HEK293 (cell line): Measurements from ENCODE around the gene ZBTB39.

Experiments used
- CTCF ChIA-PET: fragments of 350-600 bp; formaldehyde crosslinking; extraction: SDS; loops from one replicate; lab custom pipeline; 2021; ENCODE audit warnings: antibody characterized with exemption; lab: Yijun Ruan, JAX
- POLR2A ChIA-PET: fragments of 300-600 bp; formaldehyde crosslinking; extraction: SDS; loops from one replicate; lab custom pipeline; 2020; ENCODE audit warnings: antibody characterized with exemption, inconsistent platforms; lab: Yijun Ruan, JAX
- H3K27ac ChIP-seq: fragments of 200-500 bp; sonication (Bioruptor generic); 2 replicates; pipeline ENCODE4 v1.5.1; 2014; ENCODE audit warnings: low read depth, low read length, control low read depth, inconsistent platforms; ENCODE audit errors: extremely low read depth
- H3K36me3 ChIP-seq, 2 experiments: fragments of 200-500 bp in 1 of 2; sonication (Bioruptor generic) in 1 of 2; 1 replicate in 1 of 2; 2 replicates in 1 of 2; pipeline ENCODE4 v1.5.1; 2014 to 2017; ENCODE audit warnings: inconsistent platforms in 2 of 2, low read length in 2 of 2; ENCODE audit not compliant: control insufficient read depth in 2 of 2, insufficient read depth in 1 of 2
- H3K4me1 ChIP-seq: fragments of 200-500 bp; sonication (Bioruptor generic); 2 replicates; pipeline ENCODE4 v1.5.1; 2014; ENCODE audit warnings: mild to moderate bottlenecking, low read length, inconsistent platforms; ENCODE audit not compliant: control insufficient read depth, insufficient read depth
- H3K4me3 ChIP-seq: 2 replicates; pipeline ENCODE4 v1.5.1; 2011; ENCODE audit warnings: low read depth, mild to moderate bottlenecking, control low read depth, low read length, moderate library complexity
- H3K9me3 ChIP-seq: fragments of 200-500 bp; sonication (Bioruptor generic); 2 replicates; pipeline ENCODE4 v1.5.1; 2014; ENCODE audit warnings: low read depth, low read length, inconsistent platforms; ENCODE audit not compliant: control insufficient read depth, insufficient read depth
- PRDM1 ChIP-seq: fragments of 450-650 bp; formaldehyde crosslinking; IDR thresholded peaks from 2 replicates; pipeline ENCODE4; 2016; ENCODE audit warnings: missing biosample characterization, missing genetic modification characterization
- PRDM10 ChIP-seq: fragments of 450-650 bp; formaldehyde crosslinking; IDR thresholded peaks from 2 replicates; pipeline ENCODE4 v1.5.1; 2016; ENCODE audit warnings: missing biosample characterization, missing genetic modification characterization
- SP2 ChIP-seq: fragments of 450-650 bp; formaldehyde crosslinking; IDR thresholded peaks from 2 replicates; pipeline ENCODE4 v1.5.1; 2016; ENCODE audit warnings: missing biosample characterization, missing genetic modification characterization
- SP7 ChIP-seq: fragments of 450-650 bp; formaldehyde crosslinking; IDR thresholded peaks from 2 replicates; pipeline ENCODE4 v1.5.1; 2016; ENCODE audit warnings: missing biosample characterization, missing genetic modification characterization
- ZBTB8A ChIP-seq: fragments of 450-650 bp; formaldehyde crosslinking; IDR thresholded peaks from 2 replicates; pipeline ENCODE4 v1.5.1; 2016; ENCODE audit warnings: missing biosample characterization, missing genetic modification characterization
- ZNF114 ChIP-seq: fragments of 450-650 bp; formaldehyde crosslinking; IDR thresholded peaks from 2 replicates; pipeline ENCODE4 v1.5.0; 2017; ENCODE audit warnings: missing biosample characterization, missing genetic modification characterization
- ZNF169 ChIP-seq: fragments of 450-650 bp; formaldehyde crosslinking; IDR thresholded peaks from 2 replicates; pipeline ENCODE4 v1.5.1; 2016; ENCODE audit warnings: missing biosample characterization, missing genetic modification characterization
- ZNF221 ChIP-seq: fragments of 450-650 bp; formaldehyde crosslinking; IDR thresholded peaks from 2 replicates; pipeline ENCODE4 v1.5.1; 2017; ENCODE audit warnings: missing biosample characterization, missing genetic modification characterization, borderline replicate concordance
- ZNF266 ChIP-seq: fragments of 450-650 bp; formaldehyde crosslinking; IDR thresholded peaks from 2 replicates; pipeline ENCODE4 v1.5.1; 2016; ENCODE audit warnings: missing biosample characterization, missing genetic modification characterization, low read depth
- ZNF292 ChIP-seq: fragments of 450-650 bp; formaldehyde crosslinking; IDR thresholded peaks from 2 replicates; pipeline ENCODE4 v1.5.1; 2016; ENCODE audit warnings: low read depth, missing biosample characterization, missing genetic modification characterization, borderline replicate concordance
- ZNF341 ChIP-seq: fragments of 450-650 bp; formaldehyde crosslinking; IDR thresholded peaks from 2 replicates; pipeline ENCODE4; 2016; ENCODE audit warnings: low read depth, missing biosample characterization, missing genetic modification characterization
- ZNF37A ChIP-seq: fragments of 450-650 bp; IDR thresholded peaks from 2 replicates; pipeline ENCODE4 v1.5.1; 2018; ENCODE audit warnings: missing biosample characterization, missing genetic modification characterization
- ZNF501 ChIP-seq: fragments of 450-650 bp; formaldehyde crosslinking; IDR thresholded peaks from 2 replicates; pipeline ENCODE4 v1.5.1; 2016; ENCODE audit warnings: missing biosample characterization, missing genetic modification characterization
- ZNF521 ChIP-seq: fragments of 450-650 bp; formaldehyde crosslinking; IDR thresholded peaks from 2 replicates; pipeline ENCODE4 v1.5.1; 2017; ENCODE audit warnings: missing biosample characterization, mild to moderate bottlenecking, missing genetic modification characterization
- ZNF549 ChIP-seq: fragments of 450-650 bp; IDR thresholded peaks from 2 replicates; pipeline ENCODE4 v1.5.1; 2018; ENCODE audit warnings: missing biosample characterization, missing genetic modification characterization, mild to moderate bottlenecking, inconsistent platforms, moderate library complexity
- ZNF555 ChIP-seq: fragments of 450-650 bp; formaldehyde crosslinking; conservative IDR thresholded peaks from 2 replicates; pipeline ENCODE4 v1.5.1; 2017; ENCODE audit warnings: missing biosample characterization, mild to moderate bottlenecking, missing genetic modification characterization, inconsistent platforms
- ZNF561 ChIP-seq: fragments of 450-650 bp; IDR thresholded peaks from 2 replicates; pipeline ENCODE4 v1.5.1; 2018; ENCODE audit warnings: missing biosample characterization, missing genetic modification characterization, borderline replicate concordance
- ZNF664 ChIP-seq: fragments of 450-650 bp; formaldehyde crosslinking; IDR thresholded peaks from 2 replicates; pipeline ENCODE4 v1.5.1; 2016; ENCODE audit warnings: missing biosample characterization, missing genetic modification characterization
- ZNF830 ChIP-seq: fragments of 450-650 bp; IDR thresholded peaks from 2 replicates; pipeline ENCODE4 v1.5.0; 2018; ENCODE audit warnings: missing biosample characterization, missing genetic modification characterization, low read depth, mild to moderate bottlenecking, moderate library complexity
- ZSCAN5A ChIP-seq: fragments of 450-650 bp; formaldehyde crosslinking; IDR thresholded peaks from 2 replicates; pipeline ENCODE4 v1.5.1; 2016; ENCODE audit warnings: missing biosample characterization, missing genetic modification characterization
- ZXDB ChIP-seq: fragments of 450-650 bp; formaldehyde crosslinking; IDR thresholded peaks from 2 replicates; pipeline ENCODE4 v1.5.1; 2016; ENCODE audit warnings: missing biosample characterization, missing genetic modification characterization

Gene ZBTB39

GRCh38 chr12:56980941-56981530 is 25.3 kb downstream of the ZBTB39 start:
- no peak overlapping the region for H3K27ac ChIP-seq
- ChIA-PET CTCF (interaction anchor here (0.6 to 0.9 kb wide), 3 partner anchors 20 to 225 kb away, joined by 3 to 4 read pairs (median 3); no protein-coding TSS in a partner anchor), POLR2A (no interaction called here)
- TF ChIP-seq ZNF169 (tag by site-specific recombination), result no peak
- TF ChIP-seq ZNF221 (tag by site-specific recombination), result no peak
- no peak for TF ChIP-seq ZNF37A (tag by site-specific recombination)
- no peaks in the 10 kb centered on the region for H3K36me3 ChIP-seq
- H3K4me1 ChIP-seq, result no peaks in the 10 kb centered on the region
- no peak overlapping the region for H3K4me3 ChIP-seq
- no peaks in the 10 kb centered on the region for H3K9me3 ChIP-seq

- no peaks in the 10 kb centered on the region for H3K36me3 ChIP-seq
- TF ChIP-seq ZNF561 (tag by site-specific recombination) (no peak), ZNF292 (tag by site-specific recombination) (no peak), ZNF114 (tag by site-specific recombination) (no peak), ZBTB8A (tag by site-specific recombination) (no peak), ZXDB (tag by site-specific recombination) (no peak), ZNF664 (tag by site-specific recombination) (no peak), ZNF830 (no peak), ZNF341 (tag by site-specific recombination) (no peak), SP7 (tag by site-specific recombination) (no peak), ZNF549 (tag by site-specific recombination) (no peak), SP2 (tag by site-specific recombination) (no peak), ZSCAN5A (tag by site-specific recombination) (no peak), ZNF266 (tag by site-specific recombination) (no peak), ZNF555 (no peak), ZNF521 (tag by site-specific recombination) (no peak), PRDM1 (no peak), ZNF501 (tag by site-specific recombination) (no peak), PRDM10 (tag by site-specific recombination) (no peak)
- H3K9me3 ChIP-seq, result no peaks in the 10 kb centered on the region
- H3K4me1 ChIP-seq, result no peaks in the 10 kb centered on the region
- no peak overlapping the region for H3K27ac ChIP-seq
- POLR2A ChIA-PET, result no interaction called here
- no peak overlapping the region for H3K4me3 ChIP-seq
- CTCF ChIA-PET, result interaction anchor here (0.6 kb wide), 1 partner anchor 224 kb away, joined by 4 read pairs; no protein-coding TSS in a partner anchor
Observed at GRCh38 chr12:56980268-56980667, 26.1 kb downstream of the ZBTB39 start.
